ENCODE measurements around the gene ACOT7.

ACOT7 gene

GRCh38 chr1:6218375-6219164 is 175.0 kb downstream of the ACOT7 start:
- no peak for DNase-seq
